ENCODE measurements around the gene ATP8B2. TPM values are rescaled to one million over a fixed set of nuclear protein-coding genes. Genes with fewer than 3 reads are reported as not detected.

The ATP8B2 gene
- polyA plus RNA-seq, 1 of the 3 experiments (the other 2 are of a cell fraction), result 50.7 TPM

- Histone ChIP-seq H3K27me3 (ENCODE audit: insufficient read depth) (no peaks in the 10 kb centered on the region; the same call in 1 of the 2 replicates), H3K9ac (no peak overlapping the region), H4K20me1 (ENCODE audit: insufficient read depth) (no peaks in the 10 kb centered on the region), H3K4me3 (ENCODE audit: low read depth in 2 of 2, low read length in 1 of 2) (no peak overlapping the region), H3K27ac (ENCODE audit: low read depth in 2 of 2, low read length in 1 of 2) (no peak overlapping the region), H3K9me3 (no peaks in the 10 kb centered on the region), H3K79me2 (ENCODE audit: insufficient read depth) (no peaks in the 10 kb centered on the region), H3K4me2 (no peak overlapping the region), H3F3A (replicated peaks; ENCODE audit: insufficient read depth) (no peaks in the 10 kb centered on the region), H3K4me1 (ENCODE audit: control insufficient read depth in 1 of 2, insufficient read depth in 2 of 2, low read depth in 1 of 2, low read length in 1 of 2) (no peaks in the 10 kb centered on the region), H2AFZ (ENCODE audit: low read depth) (no peak overlapping the region), H3K36me3 (replicated peaks in 1 of 2; ENCODE audit: control insufficient read depth in 1 of 2, insufficient read depth in 2 of 2, low read length in 1 of 2) (no peaks in the 10 kb centered on the region), H3K9me2 (no peaks in the 10 kb centered on the region)
- ChIA-PET CTCF (interaction anchor here (0.6 to 1.3 kb wide), 2 partner anchors 33 to 267 kb away, joined by 3 to 4 read pairs; no protein-coding TSS in a partner anchor), POLR2A (no interaction called here)
- DNase-seq, result no peak
- no peak for TF ChIP-seq ELF1 (IDR thresholded peaks at IDR 0.05)
- TF ChIP-seq PBX3 (IDR thresholded peaks at IDR 0.05), result no peak
- no peak for TF ChIP-seq NFIC (IDR thresholded peaks at IDR 0.05; ENCODE audit: borderline replicate concordance)
- TF ChIP-seq USF2 (IDR thresholded peaks at IDR 0.05; ENCODE audit: borderline replicate concordance, low read depth, low read length), result no peak
- 62% methylated on average over 1 of the region's 1 CpG for WGBS (ENCODE audit: low lambda C conversion rate)
These were observed 23.7 kb upstream of the ATP8B2 start for GRCh38 chr1:154301582-154301981.

GRCh38 chr1:154304664-154305337, 20.5 kb upstream of the ATP8B2 start:
- Histone ChIP-seq H3K9ac (no peak overlapping the region), H3K27me3 (ENCODE audit: insufficient read depth) (no peaks in the 10 kb centered on the region; the same call in 1 of the 2 replicates), H3K9me3 (no peaks in the 10 kb centered on the region), H3K36me3 (replicated peaks in 1 of 2; ENCODE audit: control insufficient read depth in 1 of 2, insufficient read depth in 2 of 2, low read length in 1 of 2) (no peaks in the 10 kb centered on the region), H3K4me3 (ENCODE audit: low read depth in 2 of 2, low read length in 1 of 2) (no peak overlapping the region), H3F3A (replicated peaks; ENCODE audit: insufficient read depth) (no peaks in the 10 kb centered on the region), H3K4me1 (ENCODE audit: control insufficient read depth in 1 of 2, insufficient read depth in 2 of 2, low read depth in 1 of 2, low read length in 1 of 2) (no peaks in the 10 kb centered on the region), H3K4me2 (no peak overlapping the region), H2AFZ (ENCODE audit: low read depth) (no peak overlapping the region), H3K9me2 (no peaks in the 10 kb centered on the region), H3K79me2 (ENCODE audit: insufficient read depth) (no peaks in the 10 kb centered on the region), H4K20me1 (ENCODE audit: insufficient read depth) (no peaks in the 10 kb centered on the region), H3K27ac (ENCODE audit: low read depth in 2 of 2, low read length in 1 of 2) (no peak overlapping the region; a peak in 1 of 4 replicates)
- TF ChIP-seq ELF1 (IDR thresholded peaks at IDR 0.05) (no peak), CHD2 (IDR thresholded peaks at IDR 0.05; ENCODE audit: low read length, partially characterized antibody) (no peak), GATA2 (CRISPR knock-in tag; IDR thresholded peaks at IDR 0.05) (no peak), RAD21 (IDR thresholded peaks at IDR 0.05; ENCODE audit: low read length) (no peak), TEAD4 (IDR thresholded peaks at IDR 0.05; ENCODE audit: borderline replicate concordance, insufficient read depth) (no peak), MEF2A (IDR thresholded peaks at IDR 0.05; ENCODE audit: borderline replicate concordance, low read depth) (no peak), REST (IDR thresholded peaks at IDR 0.05; ENCODE audit: low read depth, low read length) (no peak), USF1 (IDR thresholded peaks at IDR 0.05; ENCODE audit: borderline replicate concordance, low read depth) (no peak), POLR2AphosphoS5 (IDR thresholded peaks at IDR 0.05; ENCODE audit: low read depth, low read length) (no peak), NRF1 (IDR thresholded peaks at IDR 0.05; ENCODE audit: low read depth, low read length) (no peak), SIN3A (IDR thresholded peaks at IDR 0.05; ENCODE audit: borderline replicate concordance, low read depth, low read length) (no peak), MAX (IDR thresholded peaks at IDR 0.05; ENCODE audit: low read depth) (no peak), MXI1 (IDR thresholded peaks at IDR 0.05; ENCODE audit: low read depth, low read length) (no peak), RXRA (IDR thresholded peaks at IDR 0.05; ENCODE audit: borderline replicate concordance, low read depth) (no peak)
- DNase-seq, result no peak
- ChIA-PET POLR2A (no interaction called here), CTCF (interaction anchor here (1.0 to 1.1 kb wide), 2 partner anchors 13 to 33 kb away, joined by 3 read pairs; no protein-coding TSS in a partner anchor)
- 35% methylated on average over 9 of the region's 9 CpGs for WGBS (ENCODE audit: low lambda C conversion rate)
